HG03432 (cell line): Measurements from ENCODE around the gene SRRM4.

Experiments used
- ATAC-seq: cut with Tn5 transposase; IDR thresholded peaks from one replicate; pipeline ENCODE4 v1.9.1; 2021; ENCODE audit warnings: mild to moderate bottlenecking, moderate library complexity; ENCODE audit not compliant: unreplicated experiment

SRRM4 gene

DNA sequence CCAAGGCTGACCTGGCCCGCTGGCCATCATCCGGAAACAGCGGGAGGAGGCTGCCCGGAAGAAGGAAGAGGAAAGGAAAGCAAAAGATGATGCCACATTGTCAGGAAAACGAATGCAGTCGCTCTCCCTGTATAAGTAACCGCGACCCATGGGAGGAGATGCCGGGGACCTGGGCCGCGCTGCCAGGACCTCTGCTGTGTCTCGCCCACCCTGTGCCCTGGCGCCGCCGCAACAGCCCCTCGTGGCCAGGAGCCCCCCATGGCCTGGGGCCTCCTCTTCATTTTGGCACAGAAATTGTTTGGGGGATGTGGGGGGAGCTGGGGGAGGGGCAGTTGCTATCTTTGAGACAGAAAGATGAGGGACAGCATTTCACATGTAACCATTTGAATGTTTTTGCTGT, 213.9 kb downstream of the SRRM4 start:
- ATAC-seq: no peak

DNA sequence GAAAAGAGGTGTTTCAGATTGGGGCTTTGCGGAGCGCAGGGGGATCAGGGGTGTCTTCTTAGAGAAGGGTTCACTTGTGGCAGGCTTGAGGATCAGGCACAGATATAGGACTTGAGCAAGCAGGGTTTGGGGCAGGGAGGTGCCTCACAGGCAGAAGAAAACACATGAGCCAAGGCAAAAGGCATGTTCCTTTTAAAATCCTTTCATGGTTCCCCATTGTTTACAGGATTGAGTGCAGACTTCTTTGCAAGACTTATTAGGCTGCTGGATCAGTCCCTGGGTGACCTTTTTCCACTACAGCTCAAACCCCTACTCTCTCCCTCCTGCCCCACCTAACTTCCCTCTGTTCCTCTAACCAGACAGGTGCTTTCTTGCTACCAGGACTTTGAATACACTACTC, 217.1 kb downstream of the SRRM4 start:
- no peak for ATAC-seq

DNA sequence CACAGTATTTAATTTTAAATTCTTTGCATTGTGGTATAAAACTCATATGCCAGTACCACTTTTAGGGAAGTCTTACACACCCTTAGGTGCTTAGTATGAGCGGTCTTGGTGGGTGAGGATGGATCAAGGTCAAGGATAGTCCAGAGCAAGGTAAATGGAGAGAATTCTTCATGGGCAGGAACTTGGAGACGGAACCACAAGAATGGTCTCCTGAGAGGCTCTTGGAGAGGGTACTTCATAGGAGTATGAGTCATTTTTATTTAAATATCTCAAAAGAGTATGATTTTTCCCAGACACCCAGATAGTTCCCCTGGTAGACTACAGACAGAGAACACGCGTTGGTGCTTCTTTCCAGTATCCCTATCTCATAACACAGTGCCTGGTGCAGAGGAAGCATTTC, 219.3 kb downstream of the SRRM4 start:
- no peak for ATAC-seq

DNA sequence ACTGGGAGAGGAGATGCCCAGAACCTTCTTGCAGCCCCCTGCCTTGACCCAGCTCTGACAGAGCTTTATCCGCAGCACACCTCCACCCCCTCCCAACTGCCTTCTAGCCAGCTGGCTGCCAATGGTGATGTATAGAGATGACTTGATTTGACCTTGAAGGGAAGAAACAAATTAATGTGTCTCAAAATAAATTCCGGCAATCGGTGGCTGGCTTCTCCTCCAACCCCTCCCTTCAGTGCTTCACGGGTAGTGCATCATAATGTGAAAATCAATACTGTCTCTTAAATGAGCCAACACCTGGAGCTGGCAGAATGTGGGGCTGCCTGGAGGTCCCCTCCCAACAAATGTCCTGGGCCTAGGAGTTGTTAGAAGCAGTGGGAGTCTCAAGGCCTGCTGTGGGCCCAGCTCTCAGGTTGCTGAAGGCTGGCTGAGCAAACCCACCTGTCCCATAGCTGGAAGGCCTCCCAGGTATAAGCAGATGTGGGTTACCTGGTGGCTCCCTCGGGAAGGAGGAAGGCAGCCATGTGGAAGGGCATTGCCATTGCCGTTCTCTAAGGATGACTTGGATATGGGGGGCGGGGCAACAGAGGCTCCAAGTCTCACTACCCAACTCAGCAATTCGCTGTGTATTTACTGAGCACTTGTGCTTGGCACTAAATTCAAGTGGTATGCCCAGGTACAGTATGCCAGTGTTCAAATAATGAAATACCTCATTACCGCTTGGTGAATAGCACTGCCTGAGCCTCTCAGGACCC, 220.6 kb downstream of the SRRM4 start:
- ATAC-seq: no peak

DNA sequence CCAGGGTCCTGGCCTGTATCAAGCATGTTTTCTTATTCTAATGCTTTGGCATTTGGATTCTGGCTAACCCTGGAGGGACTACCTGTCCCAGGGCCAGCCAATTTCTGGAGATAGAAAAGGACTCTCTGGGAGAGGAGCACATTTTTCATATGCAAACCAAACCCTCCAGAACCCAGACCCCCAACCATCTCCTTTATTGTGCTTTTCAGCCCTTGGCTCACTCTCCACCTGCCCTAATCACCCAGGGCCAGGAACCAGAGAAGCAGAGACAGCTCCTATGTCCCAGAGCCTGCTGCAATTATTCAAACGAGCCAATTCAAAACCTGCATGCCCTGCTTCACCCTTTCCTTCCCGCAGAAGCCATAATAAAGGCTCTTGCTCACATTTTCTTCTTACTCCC, 221.2 kb downstream of the SRRM4 start:
- no peak for ATAC-seq

DNA sequence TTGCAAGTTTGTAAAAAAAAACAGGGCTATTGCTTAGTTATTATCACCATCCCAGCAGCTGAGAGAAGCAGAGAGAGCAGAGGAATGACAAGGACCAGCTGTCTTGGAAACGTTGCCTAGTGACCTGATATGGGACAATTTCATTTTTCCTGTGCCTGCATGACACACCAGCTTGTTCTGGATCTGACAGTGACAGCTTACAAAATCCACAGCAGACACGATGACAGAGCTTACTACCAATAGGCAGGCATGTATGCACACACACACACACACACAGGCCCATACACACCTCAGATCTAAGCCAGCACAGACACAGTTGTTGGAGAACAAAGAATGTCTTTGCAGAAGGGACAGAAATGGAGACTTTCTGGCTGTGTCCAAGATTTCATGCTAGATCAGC, 222.8 kb downstream of the SRRM4 start:
- no peak for ATAC-seq

DNA sequence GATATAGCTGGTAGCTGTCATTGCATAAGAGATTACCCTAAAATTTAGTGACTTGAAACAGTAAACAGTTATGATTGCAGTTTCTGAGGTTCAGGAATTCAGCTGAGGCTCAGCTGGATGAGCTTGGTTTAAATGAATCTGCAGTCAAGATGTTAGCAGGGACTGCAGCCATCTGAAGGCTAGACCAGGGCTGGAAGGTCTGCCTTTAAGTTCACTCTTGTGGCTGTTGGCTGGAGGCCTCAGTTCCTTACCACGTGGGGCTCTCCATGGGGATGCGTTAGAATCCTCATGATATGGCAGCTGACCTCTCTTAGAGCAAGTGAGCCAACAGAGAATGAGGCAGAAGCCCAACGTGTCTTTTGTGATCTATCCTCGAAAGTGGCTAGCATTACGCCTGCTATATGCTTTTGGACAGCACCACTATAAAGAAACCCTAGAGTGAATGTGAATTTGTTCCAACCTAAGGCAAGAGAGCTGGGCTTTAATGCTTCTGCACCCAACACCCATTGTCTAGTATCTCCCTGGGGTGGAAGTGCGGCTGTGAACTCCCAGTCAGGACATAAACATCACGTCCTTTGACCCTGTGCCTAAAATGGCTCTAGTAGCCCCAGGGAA, 223.4 kb downstream of the SRRM4 start:
- no peak for ATAC-seq

DNA sequence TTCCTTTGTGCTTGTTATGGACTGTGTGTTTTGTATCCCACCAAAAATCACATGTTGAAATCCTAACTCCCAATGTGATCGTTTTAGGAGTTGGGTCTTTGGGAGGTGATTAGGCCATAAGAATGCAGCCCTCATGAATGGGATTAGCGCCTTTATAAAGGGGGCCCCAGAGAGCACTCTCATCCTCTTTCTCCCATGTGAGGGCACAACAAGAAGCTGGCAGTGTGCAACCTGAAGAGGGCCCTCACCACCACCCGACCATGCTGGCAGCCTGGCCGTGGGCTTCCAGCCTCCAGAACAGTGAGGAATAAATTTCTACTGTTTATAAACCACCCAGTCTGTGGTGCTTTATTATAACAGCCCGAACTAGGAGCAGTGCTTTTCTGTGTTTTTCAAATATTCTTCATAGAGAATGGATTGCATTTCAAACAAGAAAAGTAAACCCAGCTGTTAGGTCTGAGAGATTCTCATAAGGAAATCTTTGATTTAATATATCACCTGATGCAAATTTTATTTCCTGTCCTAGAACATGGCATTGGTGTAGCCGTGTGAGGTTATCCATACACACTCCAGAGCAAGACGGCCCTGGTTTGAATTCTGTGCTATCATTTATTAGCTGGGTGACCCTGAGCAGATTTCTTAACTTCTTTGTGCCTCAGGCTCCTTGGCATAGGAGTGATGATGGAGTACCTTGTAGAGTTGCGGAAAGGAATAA, 225.2 kb downstream of the SRRM4 start:
- no peak for ATAC-seq

DNA sequence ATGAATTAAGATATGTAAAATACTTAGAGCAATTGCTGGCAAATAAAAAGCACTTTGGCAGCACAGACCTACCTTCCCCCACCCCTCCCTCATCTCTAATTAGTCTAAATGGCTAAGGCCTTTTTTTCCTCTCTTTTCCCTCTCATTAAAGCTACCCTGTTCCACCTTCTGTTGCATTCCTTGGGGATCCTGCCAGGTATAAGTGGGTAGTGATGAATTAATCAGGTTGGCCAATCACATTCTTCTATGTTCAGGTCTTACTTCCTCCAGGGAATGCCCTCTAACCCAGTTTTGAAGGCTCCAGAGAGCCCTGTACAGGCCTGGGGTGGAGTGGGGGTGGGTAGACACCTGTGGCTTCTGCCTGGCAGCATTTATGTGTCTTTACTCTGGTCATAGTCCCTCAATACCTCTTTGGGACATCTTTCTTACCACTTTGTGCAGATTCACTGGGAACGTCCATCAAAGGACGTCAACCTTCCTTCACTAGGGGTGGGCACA, 225.8 kb downstream of the SRRM4 start:
- ATAC-seq: no peak

DNA sequence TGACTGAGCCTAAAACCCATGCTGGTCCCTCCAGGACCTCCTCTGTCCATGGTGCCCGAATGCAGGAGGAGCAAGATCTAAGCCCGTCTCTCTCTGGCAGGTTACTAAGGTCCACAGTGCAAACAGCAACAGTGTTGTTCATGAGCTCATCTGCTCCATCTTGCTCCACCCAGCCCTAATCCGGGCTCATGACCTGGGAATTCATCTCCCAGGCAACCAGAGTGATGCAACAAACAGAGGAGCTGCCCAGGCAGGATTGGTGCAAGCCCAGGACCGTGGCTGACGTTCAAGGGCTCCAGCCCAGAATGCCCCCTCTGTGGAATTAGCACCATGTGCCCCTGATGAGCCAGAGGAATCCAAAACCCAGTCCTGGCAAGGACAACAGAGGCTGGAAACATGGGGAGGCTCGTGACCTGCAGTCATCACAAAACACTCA, 227.3 kb downstream of the SRRM4 start:
- no peak for ATAC-seq

DNA sequence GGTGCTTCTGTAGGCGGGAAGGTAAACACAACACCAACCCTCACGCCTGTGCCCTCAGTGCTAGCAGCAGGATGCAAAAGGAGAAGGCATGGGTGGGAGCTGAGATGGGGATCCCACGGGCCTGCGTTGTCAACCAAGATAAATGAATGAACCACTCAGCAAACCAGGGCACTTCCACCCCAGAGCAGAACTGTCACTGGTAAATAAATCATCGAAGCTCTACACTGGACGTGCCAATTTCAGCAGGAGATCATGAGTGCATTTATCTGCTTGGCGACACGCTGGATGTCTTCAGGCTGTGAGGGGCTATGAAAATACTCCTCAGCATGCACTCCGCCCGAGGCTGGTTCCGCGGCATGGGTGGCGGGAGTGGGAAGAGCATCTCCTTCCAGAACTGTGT, 230.5 kb downstream of the SRRM4 start:
- no peak for ATAC-seq
